GM19468 (cell line): ENCODE results near the gene MTHFSD.

Experiments used
- ATAC-seq: cut with Tn5 transposase; IDR thresholded peaks from one replicate; pipeline ENCODE4 v1.9.1; 2021; ENCODE audit warnings: mild to moderate bottlenecking, moderate library complexity, moderate number of reproducible peaks; ENCODE audit not compliant: unreplicated experiment; ENCODE audit errors: extremely low read depth

The MTHFSD gene

GRCh38 chr16:86533076-86533475 is 22.0 kb downstream of the MTHFSD start:
- no peak for ATAC-seq

GRCh38 chr16:86532526-86532815 is 22.6 kb downstream of the MTHFSD start:
- no peak for ATAC-seq

- no peak for ATAC-seq
Observed at GRCh38 chr16:86531641-86532525, 23.2 kb downstream of the MTHFSD start.

DNA sequence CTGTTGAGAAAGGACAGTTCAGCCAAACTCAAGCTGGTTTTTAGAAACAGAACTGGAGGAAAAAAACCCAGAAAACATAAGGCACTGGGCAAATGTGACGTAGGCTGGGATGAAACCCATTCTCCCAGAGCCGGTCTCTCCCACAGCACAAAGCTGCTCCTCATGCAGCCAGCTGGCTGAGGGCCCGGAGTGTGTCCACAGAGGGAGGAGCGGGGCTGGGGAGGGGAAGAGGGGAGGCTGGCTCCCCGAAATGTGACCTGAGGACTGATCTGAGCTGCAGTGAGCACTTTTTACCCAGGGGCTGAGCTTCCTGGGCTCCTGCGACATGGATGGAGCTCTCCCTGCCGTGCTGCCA is 23.9 kb downstream of the MTHFSD start:
- no peak for ATAC-seq

GRCh38 chr16:86530251-86531190 is 24.5 kb downstream of the MTHFSD start:
- no peak for ATAC-seq

GRCh38 chr16:86529160-86529559 is 25.9 kb downstream of the MTHFSD start:
- ATAC-seq: no peak

GRCh38 chr16:86528061-86528929 is 26.7 kb downstream of the MTHFSD start:
- no peak for ATAC-seq

DNA sequence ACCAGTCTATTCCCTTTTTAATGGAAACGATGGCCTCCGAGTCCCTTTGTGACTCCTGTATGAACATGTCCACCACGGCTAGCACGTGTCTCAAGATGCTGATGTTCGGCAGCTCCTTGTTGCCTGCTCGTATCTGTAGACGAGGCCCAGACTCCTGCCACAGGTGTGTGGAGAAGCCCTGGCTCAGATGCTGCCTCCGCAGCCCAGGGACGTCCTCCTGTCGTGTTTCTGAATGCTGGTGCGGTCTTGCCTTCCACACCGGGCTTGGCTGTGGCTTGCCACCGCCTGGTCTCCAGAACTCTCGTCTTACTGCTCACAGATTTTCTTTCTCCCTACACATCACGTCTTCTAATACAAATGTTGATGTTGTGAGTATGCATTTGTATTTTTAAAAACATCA is 27.7 kb downstream of the MTHFSD start:
- ATAC-seq: no peak

GRCh38 chr16:86525696-86526095 is 29.3 kb downstream of the MTHFSD start:
- no peak for ATAC-seq

DNA sequence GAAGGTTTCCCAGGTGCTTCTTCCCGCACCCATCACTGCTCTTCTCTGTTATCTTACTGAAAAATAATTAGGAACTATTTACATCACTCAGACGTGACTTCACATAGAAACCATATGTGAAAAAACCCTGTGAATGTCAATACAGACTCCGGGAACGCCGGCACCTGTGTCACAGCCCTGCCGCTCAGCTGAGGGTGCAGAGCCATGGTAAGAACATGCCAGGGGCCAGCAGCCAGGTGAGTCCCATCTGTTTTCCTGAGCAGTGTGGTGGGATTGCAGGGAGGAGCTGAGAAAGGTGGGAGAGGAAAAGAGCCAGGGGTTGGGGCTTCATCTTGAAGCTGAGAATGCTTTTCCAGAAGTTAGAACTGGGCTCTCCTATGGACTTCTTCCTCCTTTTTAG is 31.0 kb downstream of the MTHFSD start:
- no peak for ATAC-seq

- no peak for ATAC-seq
Observed at GRCh38 chr16:86523166-86523740, 31.8 kb downstream of the MTHFSD start.

- ATAC-seq: no peak
Observed at GRCh38 chr16:86522634-86523033, 32.4 kb downstream of the MTHFSD start.

GRCh38 chr16:86521236-86522197 is 33.5 kb downstream of the MTHFSD start:
- ATAC-seq: no peak

DNA sequence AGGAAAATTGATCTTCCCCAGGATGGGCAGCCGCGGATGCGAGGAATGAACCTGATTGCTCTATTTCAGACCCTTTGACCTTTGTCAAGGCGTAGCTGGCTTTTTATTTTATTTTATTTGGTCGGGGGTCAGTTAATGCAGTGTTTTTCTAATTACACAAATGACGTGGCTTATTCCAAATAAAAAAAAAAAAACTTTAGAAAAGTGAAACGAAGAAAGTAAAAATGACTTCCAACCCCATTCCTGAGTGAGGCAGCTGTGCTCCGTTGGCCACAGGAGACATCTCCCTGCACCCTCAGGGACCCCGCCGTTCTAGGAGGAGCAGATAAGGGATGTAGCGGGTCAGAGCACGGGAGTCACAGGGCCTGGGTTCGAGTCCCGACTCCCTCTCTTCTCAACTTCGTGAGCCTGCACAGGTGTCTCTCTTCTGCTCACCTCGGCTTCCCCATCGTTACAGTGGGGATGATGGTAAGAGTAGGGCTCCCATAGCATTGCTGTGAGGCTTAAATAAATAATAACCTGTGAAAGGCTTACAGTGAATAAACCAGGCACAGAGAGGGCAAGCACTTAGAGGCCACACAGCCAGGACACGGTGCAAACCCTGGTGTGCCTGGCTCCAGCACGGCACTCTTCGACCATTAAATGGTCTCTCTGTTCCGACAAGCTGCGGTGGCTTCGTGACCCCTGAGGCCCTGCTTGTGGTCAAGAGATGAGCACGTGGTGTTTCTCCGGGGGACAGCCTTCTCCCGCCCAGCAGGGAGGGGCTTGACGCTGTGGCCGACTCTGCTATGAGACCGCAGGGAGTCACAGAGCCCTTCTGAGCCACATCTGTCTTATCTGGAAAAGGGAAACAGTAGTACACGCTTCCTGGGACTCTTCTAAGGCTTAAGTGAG is 34.5 kb downstream of the MTHFSD start:
- no peak for ATAC-seq

GRCh38 chr16:86519649-86520316 is 35.3 kb downstream of the MTHFSD start:
- ATAC-seq: no peak

GRCh38 chr16:86519007-86519648 is 35.9 kb downstream of the MTHFSD start:
- no peak for ATAC-seq

GRCh38 chr16:86517652-86518258 is 37.3 kb downstream of the MTHFSD start:
- ATAC-seq: no peak
